NCI-H1694 (cell line): ENCODE results near the gene MAG.

Experiments used
- DNase-seq: peaks from one replicate; lab custom pipeline; 2025; lab: John Stamatoyannopoulos, UW

MAG gene

GRCh38 chr19:35291916-35292315, at the start of gene MAG:
Gene MAG (plus strand): TSS chr19:35292161. CDS start chr19:35295409, 3,248 bp downstream.
- DNase-seq, result no peak

DNA sequence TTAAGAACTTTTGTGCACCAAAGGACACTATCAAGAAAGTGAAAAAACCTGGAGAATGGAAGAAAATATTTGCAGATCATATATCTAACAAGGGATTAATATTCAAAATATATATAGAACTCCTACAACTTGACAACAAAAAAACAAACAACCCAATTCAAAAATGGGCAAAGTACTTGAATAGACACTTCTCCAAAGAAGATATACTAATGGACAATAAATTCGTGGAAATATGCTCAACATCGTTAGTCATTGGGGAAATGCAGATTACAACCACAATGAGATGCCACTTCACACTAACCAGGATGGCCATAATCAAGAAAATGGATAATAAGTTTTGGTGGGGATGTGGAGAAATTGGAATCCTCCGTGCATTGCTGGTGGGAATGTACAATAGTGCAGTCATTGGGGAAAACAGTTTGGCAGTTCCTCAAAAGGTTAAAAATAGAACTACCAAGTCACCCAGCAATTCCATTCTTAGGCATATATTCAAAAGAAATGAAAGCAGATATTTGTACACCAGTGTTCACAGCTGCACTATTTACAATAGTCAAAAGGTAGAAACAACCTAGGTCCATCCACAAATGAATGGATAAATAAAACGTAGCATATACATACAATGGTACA, 45.4 kb upstream of the MAG start:
- DNase-seq, result no peak

DNA sequence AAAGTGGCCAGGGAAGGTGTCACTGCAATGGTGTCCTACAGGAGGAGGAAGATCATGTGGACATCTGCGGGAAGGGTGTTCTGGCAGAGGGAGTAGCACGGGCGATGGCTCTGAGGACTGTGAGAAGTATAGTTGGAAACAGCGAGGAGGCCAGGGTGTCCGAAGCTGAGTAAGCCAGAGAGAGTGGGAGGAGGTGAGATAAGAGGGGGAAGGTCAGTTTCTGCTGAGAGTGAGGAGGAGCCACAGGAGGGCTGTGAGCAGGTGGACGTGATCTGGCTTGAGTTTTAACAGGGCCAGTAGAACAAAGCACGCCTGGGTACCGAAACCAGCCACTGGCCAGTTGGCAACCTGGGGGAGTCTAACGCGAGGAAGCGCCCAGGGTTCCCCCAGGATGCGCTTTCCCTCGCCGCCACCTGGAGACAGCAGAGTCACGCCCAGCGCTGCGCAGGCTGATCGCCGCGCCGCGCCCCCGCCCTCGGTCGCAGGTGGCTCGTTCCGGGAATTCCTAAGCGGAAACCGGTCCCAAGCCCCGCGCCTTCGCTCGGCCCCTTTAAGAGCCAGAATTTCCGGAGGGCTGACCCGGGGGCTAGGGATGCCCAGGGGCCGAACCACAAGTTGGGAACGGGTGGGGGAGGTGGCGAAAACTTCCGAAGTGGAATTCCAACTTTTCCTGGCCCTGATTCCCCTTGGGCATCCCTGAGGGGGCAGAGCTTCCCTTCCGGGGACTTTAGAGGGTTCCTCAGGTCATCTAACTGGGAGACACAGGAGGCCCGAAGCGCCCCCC, 44.2 kb upstream of the MAG start:
- no peak for DNase-seq

GRCh38 chr19:35248310-35249145, 43.4 kb upstream of the MAG start, which contains the start of gene LSR:
Gene LSR (plus strand): TSS chr19:35249002. CDS start chr19:35249023, 21 bp downstream.
- no peak for DNase-seq

- no peak for DNase-seq
Measured at GRCh38 chr19:35249146-35249847, 42.7 kb upstream of the MAG start.

DNA sequence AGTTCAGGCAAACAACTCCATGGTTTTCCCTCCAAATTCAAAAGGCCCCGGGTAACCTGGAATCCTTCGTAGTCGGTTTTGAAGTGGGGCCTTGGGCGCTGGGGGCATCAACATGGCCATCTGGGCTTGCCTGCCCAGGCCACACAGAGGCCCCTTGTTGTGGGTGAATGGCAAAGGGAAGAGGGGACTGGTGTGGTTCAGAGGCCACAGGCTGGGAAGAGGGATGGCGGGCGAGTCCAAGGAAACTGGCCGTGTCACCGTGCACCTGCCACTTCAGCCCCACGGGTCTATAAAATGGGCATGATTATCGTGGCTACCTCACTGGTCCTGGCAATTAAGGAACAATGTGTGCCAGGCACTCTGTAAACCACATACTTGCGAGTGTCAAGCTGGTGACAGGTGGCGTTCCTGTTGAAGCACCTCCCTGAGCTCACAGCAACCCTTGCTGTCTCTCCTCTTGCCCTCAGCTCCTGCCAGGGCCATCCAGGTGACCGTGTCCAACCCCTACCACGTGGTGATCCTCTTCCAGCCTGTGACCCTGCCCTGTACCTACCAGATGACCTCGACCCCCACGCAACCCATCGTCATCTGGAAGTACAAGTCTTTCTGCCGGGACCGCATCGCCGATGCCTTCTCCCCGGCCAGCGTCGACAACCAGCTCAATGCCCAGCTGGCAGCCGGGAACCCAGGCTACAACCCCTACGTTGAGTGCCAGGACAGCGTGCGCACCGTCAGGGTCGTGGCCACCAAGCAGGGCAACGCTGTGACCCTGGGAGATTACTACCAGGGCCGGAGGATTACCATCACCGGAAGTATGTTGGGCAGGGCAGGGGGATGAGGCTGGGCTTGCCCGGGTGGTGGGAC, 41.9 kb upstream of the MAG start:
- DNase-seq, result no peak

DNA sequence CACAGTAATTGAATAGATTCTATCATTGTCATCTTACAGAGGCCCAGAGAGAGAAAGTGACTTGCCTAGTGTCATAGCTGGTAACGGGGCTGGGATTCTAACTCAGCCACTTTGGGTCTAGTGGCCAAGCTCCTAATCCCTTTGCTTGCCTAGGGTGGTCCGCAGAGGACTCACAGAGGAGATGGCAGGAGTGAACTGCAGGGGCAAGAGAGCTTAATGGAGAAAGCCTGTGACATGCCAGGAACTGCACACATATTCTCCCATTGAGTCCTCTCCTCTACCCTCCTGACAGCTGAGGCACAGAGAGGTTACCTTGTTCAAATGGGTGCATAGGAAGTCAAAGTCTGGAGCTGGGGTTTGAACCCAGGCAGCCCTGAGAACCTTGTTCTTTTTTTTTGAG, 40.5 kb upstream of the MAG start:
- DNase-seq, result no peak

DNA sequence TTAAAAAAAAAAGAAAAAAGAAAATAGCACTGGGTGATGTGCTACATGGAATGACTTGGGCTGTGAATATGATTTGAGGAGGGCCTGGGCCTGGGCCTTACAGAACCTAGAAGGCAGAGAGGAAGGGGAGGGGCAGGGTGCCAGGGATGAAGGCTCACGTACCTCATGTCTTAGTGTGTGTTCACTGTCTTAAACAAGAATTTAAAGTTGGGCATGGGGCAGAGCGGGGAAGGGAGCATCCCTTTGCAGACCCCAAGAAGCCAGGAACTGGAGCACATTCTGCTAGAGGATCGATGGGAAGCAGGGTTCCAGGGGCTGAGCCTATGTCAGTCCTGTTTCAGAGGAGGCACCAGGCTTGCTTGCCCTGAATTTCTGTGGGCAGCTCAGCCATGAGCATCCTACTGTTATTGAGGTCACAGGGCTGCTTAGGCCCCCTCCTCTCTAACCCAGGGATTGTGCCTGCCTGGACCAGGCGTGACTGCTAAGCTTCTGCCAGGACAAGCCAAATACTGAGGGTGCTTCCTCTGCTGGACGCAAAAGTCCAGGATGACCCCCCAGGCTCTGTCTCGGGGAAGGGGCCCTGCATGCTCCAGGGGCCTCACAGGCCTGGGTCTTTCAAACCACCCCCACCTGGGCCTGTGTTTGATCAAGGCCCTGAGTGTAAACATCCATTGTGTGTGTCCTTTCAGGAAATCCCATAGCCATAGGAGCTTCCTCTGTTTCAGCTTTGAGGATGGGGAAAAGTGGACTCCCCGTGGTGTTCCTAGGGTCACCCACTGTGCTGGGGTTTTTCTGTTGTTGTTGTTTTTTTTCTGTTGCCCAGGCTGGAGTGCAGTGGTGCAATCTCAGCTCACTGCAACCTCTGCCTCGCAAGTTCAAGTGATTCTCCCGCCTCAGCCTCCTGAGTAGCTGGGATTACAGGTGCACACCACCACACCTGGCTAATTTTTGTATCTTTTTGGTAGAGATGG, 38.4 kb upstream of the MAG start:
- no peak for DNase-seq

- no peak for DNase-seq
Measured at GRCh38 chr19:35254341-35255297, 37.3 kb upstream of the MAG start.

GRCh38 chr19:35256566-35256965, 35.4 kb upstream of the MAG start:
- DNase-seq, result no peak

DNA sequence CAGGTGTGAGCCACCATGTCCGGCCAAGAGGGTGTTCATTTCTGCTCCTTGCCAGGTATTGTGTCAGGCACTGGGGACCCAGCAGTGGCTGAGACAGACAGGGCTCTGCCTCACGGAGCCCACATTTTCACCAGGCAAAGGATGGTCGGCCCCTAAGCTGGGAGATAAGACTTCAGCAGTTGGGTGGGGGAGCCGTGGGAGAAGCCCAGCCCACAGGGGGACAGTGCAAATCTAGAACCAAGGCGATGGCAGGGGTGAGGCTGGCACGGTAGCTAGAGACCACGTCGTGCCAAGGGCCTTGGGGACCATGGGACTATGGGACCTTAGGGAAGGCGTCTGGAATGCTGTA, 34.9 kb upstream of the MAG start:
- no peak for DNase-seq

DNA sequence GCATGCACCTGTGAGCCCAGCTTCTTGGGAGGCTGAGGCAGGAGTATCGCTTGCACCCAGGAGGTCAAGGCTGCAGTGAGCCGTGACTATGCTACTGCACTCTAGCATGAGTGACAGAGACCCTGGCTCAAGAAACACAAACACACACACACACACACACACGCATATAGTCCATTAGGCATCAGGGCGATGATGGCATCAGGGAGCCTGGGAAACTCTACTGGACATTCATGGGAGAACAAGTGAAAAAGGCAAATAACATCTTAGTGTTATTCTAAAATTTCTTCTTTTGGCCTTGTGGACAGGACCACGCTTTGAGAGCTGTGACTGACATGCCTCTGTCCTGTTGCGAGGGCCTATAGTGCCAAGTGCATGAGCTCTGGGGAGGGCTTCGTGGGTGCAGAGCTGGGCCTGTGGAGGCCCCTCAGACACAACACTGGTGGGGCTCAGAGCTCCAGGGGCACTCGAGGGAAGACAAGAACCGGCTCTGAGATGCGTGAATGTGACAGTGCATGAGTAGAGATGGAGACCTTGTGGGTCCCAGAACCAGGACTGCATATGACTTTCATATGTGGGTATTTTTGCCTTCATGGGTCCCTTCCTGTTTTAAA, 31.2 kb upstream of the MAG start:
- no peak for DNase-seq

DNA sequence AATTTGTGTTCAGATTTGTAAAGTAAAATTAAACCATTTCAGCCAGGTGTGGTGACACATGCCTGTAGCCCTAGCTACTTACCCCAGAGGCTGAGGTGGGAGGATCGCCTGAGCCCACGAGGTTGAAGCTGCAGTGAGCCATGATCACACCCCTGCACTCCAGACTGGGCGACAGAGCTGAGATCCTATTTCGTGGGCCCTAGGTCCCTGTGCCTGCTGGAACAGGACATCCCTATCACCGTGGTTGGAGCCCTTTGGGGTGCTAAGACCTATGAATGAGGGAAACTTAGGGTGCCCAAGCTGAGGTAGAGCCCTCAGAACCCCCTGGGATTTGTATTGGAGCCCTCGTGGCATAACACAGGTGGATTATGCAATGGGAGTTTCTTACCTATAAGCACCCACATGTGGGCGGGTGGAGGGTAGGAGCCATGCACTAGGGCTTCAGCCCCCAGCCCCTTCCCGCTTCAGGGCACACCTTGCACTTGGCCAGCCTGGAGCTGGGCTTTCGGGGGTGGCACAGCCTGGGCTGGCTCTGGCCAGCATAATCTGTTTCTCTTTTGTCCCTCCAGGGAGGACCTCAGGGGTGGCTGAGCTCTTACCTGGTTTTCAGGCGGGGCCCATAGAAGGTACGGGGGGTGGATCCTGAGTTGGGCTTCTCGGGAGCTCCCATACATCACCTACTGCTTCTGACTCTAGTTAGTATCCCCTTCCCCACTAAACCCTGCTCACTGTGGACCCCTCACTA, 30.4 kb upstream of the MAG start:
- no peak for DNase-seq

DNA sequence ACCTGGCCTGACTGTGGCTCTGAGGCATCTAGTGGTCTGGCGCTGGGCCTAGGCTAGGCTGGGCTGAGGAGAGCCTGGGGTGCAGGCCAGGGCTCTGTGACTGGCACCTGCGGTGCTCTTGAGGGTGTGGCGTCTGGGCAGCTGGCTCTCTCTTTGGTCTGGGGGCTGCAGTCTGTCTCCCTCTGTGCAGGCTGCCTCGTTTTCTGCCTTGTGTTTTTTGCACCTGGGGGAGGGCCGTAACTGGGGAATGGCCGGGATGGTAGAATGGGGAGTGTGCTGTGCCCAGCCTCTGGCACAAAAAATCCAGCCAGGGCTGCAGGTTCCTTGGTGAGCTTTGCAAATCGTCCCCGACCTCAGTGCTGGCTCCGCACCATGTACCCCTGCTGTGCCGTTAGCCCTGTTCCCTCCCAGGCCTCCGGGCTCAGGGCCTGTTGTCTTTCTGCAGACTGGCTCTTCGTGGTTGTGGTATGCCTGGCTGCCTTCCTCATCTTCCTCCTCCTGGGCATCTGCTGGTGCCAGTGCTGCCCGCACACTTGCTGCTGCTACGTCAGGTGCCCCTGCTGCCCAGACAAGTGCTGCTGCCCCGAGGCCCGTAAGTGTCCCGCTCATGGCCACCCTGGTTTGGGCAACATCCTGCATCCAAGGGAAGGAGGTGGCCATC, 29.7 kb upstream of the MAG start:
- DNase-seq, result no peak

GRCh38 chr19:35264268-35265125, 27.5 kb upstream of the MAG start:
- no peak for DNase-seq
